Measurements from ENCODE around the gene ETS1.

The ETS1 gene

GRCh38 chr11:128515826-128516778, 71.3 kb downstream of the ETS1 start:
- DNase-seq, result no peak

GRCh38 chr11:128515086-128515485, 72.3 kb downstream of the ETS1 start:
- DNase-seq, result no peak

- no peak for DNase-seq
Measured at GRCh38 chr11:128513915-128514681, 73.3 kb downstream of the ETS1 start.

GRCh38 chr11:128512474-128512996, 74.8 kb downstream of the ETS1 start:
- DNase-seq, result no peak

- DNase-seq, result no peak
Measured at GRCh38 chr11:128511712-128512111, 75.6 kb downstream of the ETS1 start.

- no peak for DNase-seq
Measured at GRCh38 chr11:128509621-128510389, 77.6 kb downstream of the ETS1 start.

GRCh38 chr11:128508770-128509510, 78.4 kb downstream of the ETS1 start:
- no peak for DNase-seq

- DNase-seq, result no peak
Measured at GRCh38 chr11:128507936-128508335, 79.4 kb downstream of the ETS1 start.

- DNase-seq, result peak; percentile 66
Measured at GRCh38 chr11:128506999-128507611, 80.3 kb downstream of the ETS1 start.

GRCh38 chr11:128506356-128506755, 81.0 kb downstream of the ETS1 start:
- no peak for DNase-seq

- no peak for DNase-seq
Measured at GRCh38 chr11:128505449-128506065, 81.8 kb downstream of the ETS1 start.

GRCh38 chr11:128504486-128504885, 82.9 kb downstream of the ETS1 start:
- DNase-seq, result no peak

GRCh38 chr11:128503245-128503991, 83.9 kb downstream of the ETS1 start:
- no peak for DNase-seq

- no peak for DNase-seq
Measured at GRCh38 chr11:128502726-128503125, 84.6 kb downstream of the ETS1 start.

- DNase-seq, result no peak
Measured at GRCh38 chr11:128501632-128502549, 85.5 kb downstream of the ETS1 start.

GRCh38 chr11:128501008-128501407, 86.3 kb downstream of the ETS1 start:
- DNase-seq, result no peak

- no peak for DNase-seq
Measured at GRCh38 chr11:128500493-128500892, 86.9 kb downstream of the ETS1 start.

GRCh38 chr11:128499613-128500253, 87.6 kb downstream of the ETS1 start:
- DNase-seq, result no peak
